Forelimb muscle (tissue), 1 donor: ENCODE results near the gene PPP1R18. TPM values are rescaled to one million over a fixed set of nuclear protein-coding genes. Genes with fewer than 3 reads are reported as not detected.

Experiments used
- polyA plus RNA-seq: library from polyadenylated mRNA; unstranded; fragments of 120-200 nt; gene quantifications from one replicate; pipeline ENCODE4 v1.2.1, GENCODE V29; 2013; ENCODE audit not compliant: insufficient read length

PPP1R18 gene
- polyA plus RNA-seq, 1 donor, result 37.8 TPM

Other genes starting within 250 kb of the PPP1R18 start
- 69.1 TPM for gene HLA-E, start 197.1 kb downstream of the PPP1R18 start, polyA plus RNA-seq
- gene GNL1, start 130.2 kb downstream of the PPP1R18 start, polyA plus RNA-seq, result 52.6 TPM
- gene PRR3, start 129.3 kb downstream of the PPP1R18 start, polyA plus RNA-seq, result 17.6 TPM
- 46.5 TPM for gene ABCF1, start 115.2 kb downstream of the PPP1R18 start, polyA plus RNA-seq
- 32.4 TPM for gene PPP1R10, start 69.4 kb downstream of the PPP1R18 start, polyA plus RNA-seq
- gene MRPS18B, start 68.8 kb downstream of the PPP1R18 start, polyA plus RNA-seq, result 56.3 TPM
- gene ATAT1, start 59.8 kb downstream of the PPP1R18 start, polyA plus RNA-seq, result 21.1 TPM
- gene C6orf136, start 39.5 kb downstream of the PPP1R18 start, polyA plus RNA-seq, result 16.1 TPM
- 20.9 TPM for gene DHX16, start 13.6 kb downstream of the PPP1R18 start, polyA plus RNA-seq
- gene NRM, start 4.3 kb upstream of the PPP1R18 start, polyA plus RNA-seq, result 30.9 TPM
- 20.2 TPM for gene MDC1, start 30.6 kb upstream of the PPP1R18 start, polyA plus RNA-seq
- 663 TPM for gene TUBB, start 33.7 kb upstream of the PPP1R18 start, polyA plus RNA-seq
- gene FLOT1, start 56.0 kb upstream of the PPP1R18 start, polyA plus RNA-seq, result 105 TPM
- gene IER3, start 57.9 kb upstream of the PPP1R18 start, polyA plus RNA-seq, result 17.3 TPM
- gene DDR1, start 197.9 kb upstream of the PPP1R18 start, polyA plus RNA-seq, result 65.4 TPM
- 23.7 TPM for gene GTF2H4, start 221.6 kb upstream of the PPP1R18 start, polyA plus RNA-seq
- 30.7 TPM for gene VARS2, start 227.6 kb upstream of the PPP1R18 start, polyA plus RNA-seq
- not detected for gene SFTA2, start 245.5 kb upstream of the PPP1R18 start, polyA plus RNA-seq